ENCODE data around the gene RNF126. TPM values are rescaled to one million over a fixed set of nuclear protein-coding genes. Genes with fewer than 3 reads are reported as not detected.
"Not testable (repeated sequence)": the region's sequence is repeated elsewhere in the genome, so short reads cannot be mapped to it uniquely, and the experiment has no call there.

The RNF126 gene
- total RNA-seq, 2 donors from 2014 or later = 47.8 to 61.9 TPM

GRCh38 chr19:633068-633785 lies 29.8 kb downstream of the RNF126 start, which contains the start of gene POLRMT:
Gene POLRMT (minus strand): TSS chr19:633537. CDS start chr19:633512, 25 bp downstream.
- TF ChIP-seq CTCF (IDR thresholded peaks at IDR 0.05) = no peak

GRCh38 chr19:632579-633067 lies 30.4 kb downstream of the RNF126 start:
- no peak for TF ChIP-seq CTCF (IDR thresholded peaks at IDR 0.05)
- Histone ChIP-seq H3K27me3 (replicated peaks; ENCODE audit: insufficient read depth) (no peaks in the 10 kb centered on the region), H3K4me1 (ENCODE audit: control insufficient read depth in 1 of 2, low read depth in 2 of 2) (peaks cover 15 to 18% of the 10 kb centered on the region in 2 donors), H3K4me3 (peak overlapping the region; percentile 79), H3K36me3 (peaks cover 3% of the 10 kb centered on the region), H3K27ac (no peak overlapping the region), H3K9me3 (no peaks in the 10 kb centered on the region)
- ATAC-seq (ENCODE audit: insufficient number of reproducible peaks, low FRiP score, low read depth) (no peak), DNase-seq (ENCODE audit: low spot score) (no peak)

More at GRCh38 chr19:633068-633785, 29.8 kb downstream of the RNF126 start, which contains the start of gene POLRMT:
- Histone ChIP-seq H3K36me3 (peaks cover 3% of the 10 kb centered on the region), H3K4me1 (ENCODE audit: control insufficient read depth in 1 of 2, low read depth in 2 of 2) (peaks cover 15 to 18% of the 10 kb centered on the region in 2 donors), H3K4me3 (peak within 1 kb of the TSS; percentile 79), H3K27ac (peak within 1 kb of the TSS; percentile 33 to 48), H3K9me3 (no peaks in the 10 kb centered on the region), H3K27me3 (replicated peaks; ENCODE audit: insufficient read depth) (no peaks in the 10 kb centered on the region)
- ATAC-seq (ENCODE audit: insufficient number of reproducible peaks, low FRiP score, low read depth) (peak; percentile 81), DNase-seq (ENCODE audit: low spot score) (peak; percentile 95)

GRCh38 chr19:629961-630714 lies 32.9 kb downstream of the RNF126 start:
- no peaks in the 10 kb centered on the region for H3K9me3 ChIP-seq
- ATAC-seq (ENCODE audit: insufficient number of reproducible peaks, low FRiP score, low read depth) = no peak
- DNase-seq (ENCODE audit: low spot score) = no peak
- no peak overlapping the region for H3K27ac ChIP-seq
- H3K4me3 ChIP-seq = no peak overlapping the region
- H3K4me1 ChIP-seq (ENCODE audit: control insufficient read depth in 1 of 2, low read depth in 2 of 2) = peaks cover 15 to 18% of the 10 kb centered on the region in 2 donors
- TF ChIP-seq CTCF (IDR thresholded peaks at IDR 0.05) = no peak
- H3K36me3 ChIP-seq = peaks cover 8% of the 10 kb centered on the region
- H3K27me3 ChIP-seq (replicated peaks; ENCODE audit: insufficient read depth) = no peaks in the 10 kb centered on the region

GRCh38 chr19:629515-629914 lies 33.5 kb downstream of the RNF126 start:
- DNase-seq (ENCODE audit: low spot score); H3K36me3 ChIP-seq; H3K27me3 ChIP-seq (replicated peaks; ENCODE audit: insufficient read depth); ATAC-seq (ENCODE audit: insufficient number of reproducible peaks, low FRiP score, low read depth); H3K9me3 ChIP-seq; H3K4me3 ChIP-seq; H3K27ac ChIP-seq: not testable (repeated sequence)
- H3K4me1 ChIP-seq (ENCODE audit: control insufficient read depth in 1 of 2, low read depth in 2 of 2) = peaks cover 15 to 18% of the 10 kb centered on the region in 2 donors

GRCh38 chr19:628168-628567 lies 34.8 kb downstream of the RNF126 start:
- H3K4me3 ChIP-seq = no peak overlapping the region
- H3K36me3 ChIP-seq = peaks cover 11% of the 10 kb centered on the region
- no peak overlapping the region for H3K27ac ChIP-seq
- DNase-seq (ENCODE audit: low spot score) (no peak), ATAC-seq (ENCODE audit: insufficient number of reproducible peaks, low FRiP score, low read depth) (no peak)
- no peak for TF ChIP-seq CTCF (IDR thresholded peaks at IDR 0.05)
- no peaks in the 10 kb centered on the region for H3K9me3 ChIP-seq
- H3K4me1 ChIP-seq (ENCODE audit: control insufficient read depth in 1 of 2, low read depth in 2 of 2) = peaks cover 10 to 11% of the 10 kb centered on the region in 2 donors
- no peaks in the 10 kb centered on the region for H3K27me3 ChIP-seq (replicated peaks; ENCODE audit: insufficient read depth)

GRCh38 chr19:626566-626965 lies 36.4 kb downstream of the RNF126 start:
- peaks cover 19% of the 10 kb centered on the region for H3K36me3 ChIP-seq

More at GRCh38 chr19:626566-626965, 36.4 kb downstream of the RNF126 start:
- H3K4me1 ChIP-seq (ENCODE audit: control insufficient read depth in 1 of 2, low read depth in 2 of 2); H3K9me3 ChIP-seq; DNase-seq (ENCODE audit: low spot score); H3K4me3 ChIP-seq; ATAC-seq (ENCODE audit: insufficient number of reproducible peaks, low FRiP score, low read depth); H3K27me3 ChIP-seq (replicated peaks; ENCODE audit: insufficient read depth); H3K27ac ChIP-seq: not testable (repeated sequence)
